ENCODE measurements around the gene ZBTB42.

- no peak for TF ChIP-seq CTCF (IDR thresholded peaks at IDR 0.05)
- no peak for TF ChIP-seq POLR2AphosphoS5 (IDR thresholded peaks at IDR 0.05; ENCODE audit: low read depth, low read length)
These were observed 13.2 kb upstream of the ZBTB42 start for GRCh38 chr14:104787736-104788135.
